Upper lobe of right lung (tissue), 1 donor: ENCODE results near the gene GBF1. TPM values are rescaled to one million over a fixed set of nuclear protein-coding genes. Genes with fewer than 3 reads are reported as not detected.
A peak's percentile ranks its signal among the peaks of the same experiment; 100 is the strongest.

Experiments used
- ATAC-seq: fragments of 200-7000 bp; cut with Tn5 transposase; one replicate; pipeline ENCODE4 v1.9.1; 2020; ENCODE audit warnings: mild to moderate bottlenecking, moderate library complexity
- DNase-seq: peaks from one replicate; pipeline ENCODE4 v3.0.0-alpha.2; 2020
- H3K27ac ChIP-seq: fragments of 200-600 bp; one replicate; pipeline ENCODE4 v1.8.0; 2022
- H3K27me3 ChIP-seq: fragments of 200-600 bp; one replicate; pipeline ENCODE4 v1.8.0; 2022; ENCODE audit warnings: mild to moderate bottlenecking
- H3K36me3 ChIP-seq: fragments of 200-600 bp; one replicate; pipeline ENCODE4 v1.8.0; 2022
- H3K4me1 ChIP-seq: fragments of 200-600 bp; one replicate; pipeline ENCODE4 v1.8.0; 2022
- H3K4me3 ChIP-seq: fragments of 200-600 bp; one replicate; pipeline ENCODE4 v1.8.0; 2022; ENCODE audit warnings: mild to moderate bottlenecking
- H3K9me3 ChIP-seq: fragments of 200-600 bp; one replicate; pipeline ENCODE4 v1.8.0; 2022
- CTCF ChIP-seq: fragments of 200-600 bp; IDR thresholded peaks from one replicate; pipeline ENCODE4 v1.8.0; 2022; ENCODE audit warnings: antibody characterized with exemption
- intact Hi-C: fragments of 100-400 bp; cut with DNase I; formaldehyde crosslinking; loops from one replicate; pipeline ENCODE4 v1.11.0; 2022
- total RNA-seq: library from RNA; stranded (reverse); fragmentation: NEBNext Ultra II Directional; extraction: Animal tissue kit (Norgen Biotek cat#: 25700); gene quantifications from one replicate; pipeline ENCODE4 v1.2.1, GENCODE V29; 2021
- donor health status: DM: no; HTN: yes; CAD: no; lungs with severe emphysema.

The GBF1 gene
- total RNA-seq, 1 donor from 2014 or later, result 38.5 TPM

GRCh38 chr10:102316421-102316820 lies 71.1 kb downstream of the GBF1 start:
- no peak for TF ChIP-seq CTCF
- DNase-seq, result no peak
- ATAC-seq, result no peak

GRCh38 chr10:102322914-102323313 lies 77.6 kb downstream of the GBF1 start:
- Histone ChIP-seq H3K4me1 (peaks cover 10% of the 10 kb centered on the region), H3K27me3 (no peaks in the 10 kb centered on the region), H3K4me3 (no peak overlapping the region), H3K9me3 (no peaks in the 10 kb centered on the region), H3K27ac (no peak overlapping the region), H3K36me3 (peaks cover 10% of the 10 kb centered on the region)
- TF ChIP-seq CTCF, result no peak
- DNase-seq (no peak), ATAC-seq (peak; percentile 32)
- intact Hi-C loops, result no loop called here

More at GRCh38 chr10:102316421-102316820, 71.1 kb downstream of the GBF1 start:
- Histone ChIP-seq H3K4me3 (no peak overlapping the region), H3K9me3 (no peaks in the 10 kb centered on the region), H3K27ac (no peak overlapping the region), H3K27me3 (no peaks in the 10 kb centered on the region), H3K36me3 (peaks cover 6% of the 10 kb centered on the region), H3K4me1 (peaks cover 3% of the 10 kb centered on the region)
- intact Hi-C loops, result no loop called here

- Histone ChIP-seq H3K9me3 (no peaks in the 10 kb centered on the region), H3K27ac (no peak overlapping the region), H3K27me3 (no peaks in the 10 kb centered on the region), H3K36me3 (peaks cover 10% of the 10 kb centered on the region), H3K4me3 (no peak overlapping the region), H3K4me1 (peaks cover 10% of the 10 kb centered on the region)
- no peak for DNase-seq
- no peak for ATAC-seq
- TF ChIP-seq CTCF, result no peak
- intact Hi-C loops, result no loop called here
Observed at GRCh38 chr10:102324061-102324460, 78.7 kb downstream of the GBF1 start.

GRCh38 chr10:102326031-102326430 lies 80.7 kb downstream of the GBF1 start:
- Histone ChIP-seq H3K27me3 (no peaks in the 10 kb centered on the region), H3K4me1 (peaks cover 10% of the 10 kb centered on the region), H3K9me3 (no peaks in the 10 kb centered on the region), H3K36me3 (peaks cover 10% of the 10 kb centered on the region), H3K27ac (no peak overlapping the region), H3K4me3 (no peak overlapping the region)
- no peak for ATAC-seq
- DNase-seq, result no peak
- intact Hi-C loops, result no loop called here
- TF ChIP-seq CTCF, result no peak

GRCh38 chr10:102327002-102327401 lies 81.7 kb downstream of the GBF1 start:
- Histone ChIP-seq H3K27me3 (no peaks in the 10 kb centered on the region), H3K9me3 (no peaks in the 10 kb centered on the region), H3K36me3 (peaks cover 3% of the 10 kb centered on the region), H3K4me1 (peaks cover 10% of the 10 kb centered on the region), H3K4me3 (no peak overlapping the region), H3K27ac (no peak overlapping the region)
- intact Hi-C loops, result no loop called here
- DNase-seq (no peak), ATAC-seq (no peak)
- TF ChIP-seq CTCF, result no peak

GRCh38 chr10:102327641-102328040 lies 82.3 kb downstream of the GBF1 start:
- Histone ChIP-seq H3K4me3 (no peak overlapping the region), H3K27me3 (no peaks in the 10 kb centered on the region)

More at GRCh38 chr10:102327641-102328040, 82.3 kb downstream of the GBF1 start:
- ATAC-seq, result no peak
- peaks cover 10% of the 10 kb centered on the region for H3K4me1 ChIP-seq
- no peaks in the 10 kb centered on the region for H3K9me3 ChIP-seq
- no peaks in the 10 kb centered on the region for H3K36me3 ChIP-seq
- H3K27ac ChIP-seq, result no peak overlapping the region
- no peak for TF ChIP-seq CTCF
- intact Hi-C loops, result no loop called here
- no peak for DNase-seq
